GM13976 (cell line): ENCODE data around the gene ANKS6.

ENCODE experiments used
- DNase-seq: peaks from one replicate; pipeline ENCODE4 v3.0.0; 2012; ENCODE audit warnings: low spot score
- in situ Hi-C: fragments of 300-500 bp; cut with MboI; formaldehyde crosslinking; loops from one replicate; pipeline ENCODE4 v1.12.0; 2022; ENCODE audit warnings: low sequenced_read_pairs, mixed read lengths, inconsistent platforms; ENCODE audit not compliant: unreplicated experiment
- TF ChIP-seq, protein P1 (sequence below): IDR thresholded peaks from 2 replicates; pipeline ENCODE4 v1.5.1; 2012; ENCODE audit warnings: borderline replicate concordance, mild to moderate bottlenecking; ENCODE audit not compliant: insufficient read depth; ENCODE audit errors: extremely low read depth, missing control alignments, control extremely low read depth

The ANKS6 gene

DNA sequence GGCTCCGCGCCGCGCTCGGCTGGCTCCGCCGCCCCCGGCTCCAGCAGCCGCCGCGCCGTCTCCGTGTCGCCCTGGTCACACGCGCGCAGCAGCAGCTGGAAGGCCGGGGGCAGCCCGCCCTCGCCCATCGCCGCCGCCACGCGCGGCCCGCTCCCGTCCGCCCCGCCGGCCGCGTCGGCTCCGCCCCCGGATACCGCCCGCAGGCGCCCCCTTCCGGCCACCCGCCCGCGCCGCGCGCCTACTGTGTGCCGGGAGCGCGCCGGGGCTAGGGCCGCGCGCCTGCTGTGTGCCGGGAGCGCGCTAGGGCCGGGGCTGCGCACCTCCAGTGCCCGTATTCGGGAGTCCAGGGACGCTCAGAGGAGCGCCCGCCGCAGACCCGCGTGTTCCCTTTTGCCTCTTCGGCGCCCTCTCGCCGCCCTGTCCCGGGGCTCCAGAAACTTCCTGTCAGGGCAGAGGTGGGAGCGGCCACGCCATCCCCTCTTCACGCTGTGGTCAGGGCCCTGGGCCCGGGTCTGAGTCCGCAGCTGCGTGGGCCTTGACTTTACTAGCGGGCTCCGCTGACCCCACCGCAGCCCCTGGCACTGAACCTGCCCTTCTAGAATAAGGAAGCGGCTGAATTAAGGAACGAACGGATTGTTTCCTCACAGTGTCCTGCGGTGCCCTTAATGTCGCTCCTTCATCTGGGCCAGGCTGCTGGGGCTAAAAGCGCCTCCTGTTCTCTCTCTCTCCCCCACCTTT, at the start of gene ANKS6:
ANKS6 (minus strand) TSS at position 192 of the 738 bp plus-strand sequence; CDS start at position 128, 64 bp downstream.
- peak; percentile 94 for DNase-seq
- in situ Hi-C loops = no loop called here
- TF ChIP-seq, protein P1, sequence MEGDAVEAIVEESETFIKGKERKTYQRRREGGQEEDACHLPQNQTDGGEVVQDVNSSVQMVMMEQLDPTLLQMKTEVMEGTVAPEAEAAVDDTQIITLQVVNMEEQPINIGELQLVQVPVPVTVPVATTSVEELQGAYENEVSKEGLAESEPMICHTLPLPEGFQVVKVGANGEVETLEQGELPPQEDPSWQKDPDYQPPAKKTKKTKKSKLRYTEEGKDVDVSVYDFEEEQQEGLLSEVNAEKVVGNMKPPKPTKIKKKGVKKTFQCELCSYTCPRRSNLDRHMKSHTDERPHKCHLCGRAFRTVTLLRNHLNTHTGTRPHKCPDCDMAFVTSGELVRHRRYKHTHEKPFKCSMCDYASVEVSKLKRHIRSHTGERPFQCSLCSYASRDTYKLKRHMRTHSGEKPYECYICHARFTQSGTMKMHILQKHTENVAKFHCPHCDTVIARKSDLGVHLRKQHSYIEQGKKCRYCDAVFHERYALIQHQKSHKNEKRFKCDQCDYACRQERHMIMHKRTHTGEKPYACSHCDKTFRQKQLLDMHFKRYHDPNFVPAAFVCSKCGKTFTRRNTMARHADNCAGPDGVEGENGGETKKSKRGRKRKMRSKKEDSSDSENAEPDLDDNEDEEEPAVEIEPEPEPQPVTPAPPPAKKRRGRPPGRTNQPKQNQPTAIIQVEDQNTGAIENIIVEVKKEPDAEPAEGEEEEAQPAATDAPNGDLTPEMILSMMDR = peak; percentile 76

DNA sequence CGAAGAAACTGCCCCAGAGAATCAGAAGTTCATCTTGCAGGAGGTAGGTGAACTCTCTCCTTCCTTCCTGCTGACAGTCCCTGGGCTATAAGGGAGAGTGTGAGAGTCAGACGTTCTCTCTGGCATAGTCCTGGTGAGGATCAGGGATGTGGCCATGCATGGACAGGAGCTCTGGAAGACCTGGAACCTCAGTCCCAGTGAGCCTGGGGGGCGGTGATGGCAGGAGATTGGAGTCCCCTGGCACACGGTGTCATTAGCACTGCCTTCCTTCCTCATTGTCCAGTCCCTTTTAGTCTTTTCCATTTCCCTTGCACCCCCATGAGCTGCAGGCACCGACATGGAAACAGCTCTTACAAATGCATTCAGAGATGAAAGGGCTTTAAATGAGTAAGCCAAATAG, 49.7 kb upstream of the ANKS6 start:
- TF ChIP-seq, protein P1 = no peak

DNA sequence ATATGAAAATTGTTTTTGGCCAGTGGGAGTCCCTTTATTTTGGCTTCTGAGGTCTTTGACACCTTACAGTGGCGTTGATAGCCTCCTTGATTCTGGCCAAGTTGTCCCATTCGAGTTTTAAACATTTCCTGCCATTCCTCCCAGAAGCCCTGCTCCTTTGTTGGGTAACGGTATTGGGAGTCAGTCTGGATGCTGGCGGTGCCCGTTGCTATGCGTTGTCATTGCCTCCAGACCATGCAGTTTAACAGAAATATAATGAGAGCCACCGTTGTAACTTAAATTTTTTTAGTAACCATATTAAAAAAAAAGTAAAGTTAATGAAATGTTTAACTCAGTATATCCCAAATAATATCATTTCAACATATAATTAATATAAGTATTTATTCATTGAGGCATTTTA, 46.2 kb upstream of the ANKS6 start:
- in situ Hi-C loops = loop anchor here (10.0 kb wide), 1 partner anchor 152 kb away; no protein-coding TSS in a partner anchor
- DNase-seq = no peak
- TF ChIP-seq, protein P1 = no peak

More for the DNA sequence above, 49.7 kb upstream of the ANKS6 start:
- no peak for DNase-seq
- in situ Hi-C loops = loop anchor here (5.0 to 10.0 kb wide), 2 partner anchors 149 to 301 kb away; no protein-coding TSS in a partner anchor

DNA sequence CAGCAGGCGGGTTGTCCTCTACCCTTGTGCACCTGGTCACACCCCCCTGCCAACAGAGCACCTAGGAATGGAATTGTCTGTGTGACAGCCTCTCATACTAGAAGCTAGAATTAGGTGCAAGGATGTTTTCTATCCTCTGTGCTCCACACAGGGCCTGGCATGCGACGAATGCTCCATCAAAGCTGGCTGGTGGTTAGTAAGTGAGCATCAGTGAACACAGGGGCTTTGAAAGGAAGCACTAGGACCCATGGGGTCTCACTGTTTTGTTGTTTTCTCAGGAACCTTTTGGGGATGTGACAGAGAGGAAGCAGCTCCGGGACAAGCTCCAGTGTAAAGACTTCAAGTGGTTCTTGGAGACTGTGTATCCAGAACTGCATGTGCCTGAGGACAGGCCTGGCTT, 43.4 kb upstream of the ANKS6 start:
- in situ Hi-C loops = loop anchor here (10.0 kb wide), 1 partner anchor 155 kb away; no protein-coding TSS in a partner anchor
- TF ChIP-seq, protein P1 = no peak

DNA sequence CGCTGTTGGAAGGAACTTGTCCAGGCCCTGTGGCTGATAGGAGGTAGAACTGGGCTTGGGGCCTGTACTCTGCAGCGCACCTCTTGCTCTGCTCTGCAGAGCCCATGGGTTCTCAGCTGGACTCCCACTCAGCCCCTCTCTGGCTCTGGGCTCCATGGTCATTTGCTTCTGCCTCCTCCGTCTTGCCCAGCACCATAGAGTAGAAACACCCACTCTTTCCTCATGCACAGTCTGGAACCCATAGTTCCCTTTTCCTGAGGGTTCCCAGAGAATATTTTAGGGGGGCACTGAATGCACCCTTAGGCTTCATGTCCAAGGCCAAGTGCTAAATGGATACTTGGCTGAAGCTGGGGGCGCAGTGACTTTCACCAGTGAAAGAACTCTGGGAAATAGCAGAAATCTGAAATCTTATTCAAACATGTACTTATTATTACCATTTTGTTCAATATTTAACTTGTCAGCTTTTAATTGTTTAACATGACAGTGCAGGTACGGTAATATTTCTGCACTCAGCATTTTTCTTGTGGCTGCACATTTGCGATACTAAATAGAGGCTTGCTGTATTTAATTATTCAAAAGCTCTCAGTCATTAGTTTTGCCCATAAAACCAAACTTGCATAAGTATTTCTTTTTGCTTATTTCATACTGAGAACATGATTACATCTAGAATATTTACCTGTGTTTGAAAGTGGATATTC, 42.7 kb upstream of the ANKS6 start:
- no peak for DNase-seq
- TF ChIP-seq, protein P1 = no peak
- in situ Hi-C loops = no loop called here

More for the DNA sequence above, 43.4 kb upstream of the ANKS6 start:
- DNase-seq = no peak

DNA sequence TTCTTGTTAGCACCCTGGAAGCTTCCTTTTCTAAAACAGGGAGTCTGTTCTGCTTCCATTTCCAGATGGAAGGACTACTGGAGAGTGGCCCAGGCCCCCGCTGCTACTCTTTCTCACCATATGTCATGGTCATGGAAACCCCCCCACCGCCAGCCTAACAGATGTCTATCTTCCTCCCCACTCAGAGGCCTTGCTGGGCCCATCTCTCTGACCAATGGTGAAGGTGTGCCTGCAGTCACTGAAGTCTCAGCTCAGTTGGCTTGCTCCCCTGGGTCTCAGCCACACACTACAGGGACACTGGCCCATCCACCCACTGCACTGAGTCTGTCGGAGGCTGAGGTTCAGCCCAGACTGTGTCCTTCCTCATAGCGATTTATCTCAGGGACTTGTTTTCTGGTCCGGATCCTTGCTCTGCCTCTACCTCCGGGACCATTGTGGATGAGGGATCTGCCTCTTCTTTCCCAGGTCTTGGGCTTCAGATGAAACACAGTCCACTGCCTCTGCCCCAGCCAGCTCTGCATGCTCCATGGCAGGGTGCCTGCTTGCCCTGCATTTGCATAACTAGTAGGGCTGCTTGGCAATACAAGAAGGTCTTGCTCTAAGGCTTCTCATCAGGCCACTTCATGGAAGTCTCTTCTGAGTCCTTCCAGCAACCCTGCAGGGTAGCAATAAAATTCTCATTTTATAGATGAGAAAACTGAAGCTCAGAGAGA, 42.0 kb upstream of the ANKS6 start:
- DNase-seq = no peak
- TF ChIP-seq, protein P1 = no peak
- in situ Hi-C loops = no loop called here
